NCI-H2227 (cell line): Measurements from ENCODE around the gene GPHN.
"Not testable (repeated sequence)": the region's sequence is repeated elsewhere in the genome, so short reads cannot be mapped to it uniquely, and the experiment has no call there.

Source experiments
- DNase-seq: peaks from one replicate; lab custom pipeline; 2025; ENCODE audit not compliant: unreplicated experiment; lab: John Stamatoyannopoulos, UW

The GPHN gene

DNA sequence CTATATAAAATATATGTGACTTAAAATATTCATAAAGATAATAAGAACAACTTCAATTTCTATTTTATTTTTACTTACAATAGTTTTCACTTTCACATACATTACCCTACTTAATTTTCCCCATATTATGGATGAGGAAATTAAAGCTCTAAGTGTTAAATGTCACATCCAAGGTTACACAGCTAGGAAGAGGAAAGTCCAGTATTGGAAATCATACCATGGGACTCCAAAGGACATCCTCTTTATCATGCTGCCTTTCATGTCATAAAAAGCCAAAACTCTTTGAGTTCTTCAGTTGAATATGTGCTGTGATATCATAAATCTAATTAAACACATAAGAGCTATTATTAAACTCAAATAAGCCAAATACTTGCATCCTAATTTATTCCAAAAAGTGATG lies 508.9 kb downstream of the GPHN start:
- no peak for DNase-seq

DNA sequence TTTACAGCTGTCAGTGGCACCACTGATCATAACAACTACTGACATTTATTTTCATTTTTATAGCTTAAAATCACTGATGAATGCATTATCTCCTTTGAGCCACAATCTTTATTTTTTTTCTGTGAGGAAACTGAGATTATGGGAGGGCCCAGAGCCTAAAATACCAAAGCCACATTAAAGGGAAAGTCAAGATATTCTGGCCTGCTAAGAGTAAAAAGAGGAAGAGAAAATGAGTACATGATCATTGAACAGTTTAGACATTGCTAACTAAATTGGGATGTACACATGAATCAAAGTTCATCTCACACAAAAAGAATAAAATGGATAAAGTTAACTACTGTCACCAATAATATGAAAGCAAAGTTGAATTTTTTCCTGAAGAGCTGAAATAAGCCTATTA lies 510.8 kb downstream of the GPHN start:
- DNase-seq = no peak

DNA sequence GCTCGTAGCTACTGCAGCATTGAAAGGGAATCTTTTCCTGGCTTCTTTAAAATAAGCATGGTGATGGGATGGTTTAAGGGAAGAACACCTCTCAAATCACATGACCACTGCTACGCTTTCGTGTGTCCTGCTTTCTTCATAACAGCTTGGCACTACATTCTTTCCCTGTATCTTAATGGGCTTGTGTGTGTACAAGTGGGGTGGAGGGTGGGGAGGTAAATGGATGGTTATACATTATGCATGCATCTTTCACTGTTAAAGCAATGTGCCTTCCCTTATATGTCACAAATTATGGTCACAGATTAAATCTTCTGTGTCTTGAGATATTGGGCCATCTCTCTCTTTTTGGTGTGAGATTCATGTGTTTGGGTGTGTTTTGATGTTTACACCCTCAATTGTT lies 511.8 kb downstream of the GPHN start:
- DNase-seq = no peak

DNA sequence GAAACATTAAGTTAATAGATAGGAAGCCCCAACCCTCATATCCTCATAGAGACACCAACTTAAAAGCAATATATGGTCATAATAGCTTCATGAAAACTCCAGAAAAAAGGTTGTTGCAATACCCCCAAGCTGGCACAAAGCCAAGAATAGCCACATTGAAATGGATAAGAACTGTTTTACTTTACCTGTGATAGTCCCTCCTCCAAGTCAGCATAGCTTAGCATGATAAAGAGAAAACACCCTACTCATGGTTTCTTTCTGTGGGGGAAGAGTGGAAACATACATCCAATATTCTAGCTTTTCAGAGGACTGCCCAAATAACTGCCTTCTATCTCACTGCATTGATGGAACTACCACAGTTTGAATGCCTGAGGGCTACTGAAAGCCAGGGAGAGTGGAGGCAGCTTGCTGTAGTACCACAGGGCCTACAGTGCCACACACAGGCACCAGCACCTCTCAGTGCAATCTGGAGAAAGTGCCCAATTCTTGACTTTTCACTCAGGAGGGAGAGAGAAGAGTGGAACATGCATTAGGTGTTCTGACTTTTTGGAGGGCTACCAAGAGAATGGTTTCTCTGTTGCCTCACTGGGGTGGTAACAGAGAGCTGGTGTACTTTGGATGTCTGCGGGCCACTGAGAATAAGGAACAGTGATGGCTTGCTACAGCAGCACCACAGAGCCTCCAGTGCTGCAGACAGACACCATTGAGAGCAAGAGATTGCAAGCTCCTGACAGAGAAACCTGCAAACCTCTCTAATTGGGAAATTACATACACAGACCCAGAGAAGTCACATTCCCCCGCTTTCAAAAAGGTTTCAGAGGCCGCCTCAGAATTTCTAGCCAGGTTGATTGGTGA lies 524.2 kb downstream of the GPHN start:
- DNase-seq = no peak

DNA sequence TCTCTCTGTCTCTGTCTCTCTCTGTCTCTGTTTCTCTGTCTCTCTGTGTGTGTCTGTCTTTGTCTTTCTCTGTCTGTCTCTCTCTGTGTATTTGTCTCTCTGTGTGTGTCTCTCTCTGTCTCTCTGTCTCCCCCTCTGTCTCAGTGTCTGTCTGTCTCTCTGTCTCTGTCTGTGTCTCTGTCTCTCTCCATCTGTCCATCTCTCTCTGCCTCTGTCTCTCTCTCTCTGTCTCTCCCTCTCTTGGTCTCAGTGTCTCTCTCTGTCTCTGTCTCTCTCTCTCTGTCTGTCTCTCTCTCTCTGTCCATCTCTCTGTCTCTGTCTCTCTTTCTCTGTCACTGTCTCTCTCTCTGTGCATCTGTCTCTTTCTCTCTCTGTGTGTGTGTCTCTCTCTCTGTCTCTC lies 537.5 kb downstream of the GPHN start:
- no peak for DNase-seq

DNA sequence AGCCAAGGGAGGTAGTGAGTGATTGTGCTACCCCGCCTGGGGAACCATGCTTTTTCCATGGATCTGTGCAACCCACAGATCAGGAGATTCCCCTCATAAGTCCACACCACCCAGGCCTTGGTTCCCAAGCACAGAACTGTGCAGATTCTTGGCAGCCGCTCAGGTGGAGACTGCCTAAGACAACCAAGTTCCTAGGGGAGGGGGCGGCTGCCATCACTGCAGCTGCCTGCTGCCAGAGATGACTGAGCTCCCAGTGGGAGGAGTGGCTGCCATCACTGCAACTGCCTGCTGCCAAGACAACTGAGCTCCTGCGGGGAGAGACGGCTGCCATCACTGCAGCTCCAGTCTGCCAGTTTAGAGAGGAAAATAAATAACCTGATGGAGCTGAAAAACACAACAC lies 542.9 kb downstream of the GPHN start:
- no peak for DNase-seq

DNA sequence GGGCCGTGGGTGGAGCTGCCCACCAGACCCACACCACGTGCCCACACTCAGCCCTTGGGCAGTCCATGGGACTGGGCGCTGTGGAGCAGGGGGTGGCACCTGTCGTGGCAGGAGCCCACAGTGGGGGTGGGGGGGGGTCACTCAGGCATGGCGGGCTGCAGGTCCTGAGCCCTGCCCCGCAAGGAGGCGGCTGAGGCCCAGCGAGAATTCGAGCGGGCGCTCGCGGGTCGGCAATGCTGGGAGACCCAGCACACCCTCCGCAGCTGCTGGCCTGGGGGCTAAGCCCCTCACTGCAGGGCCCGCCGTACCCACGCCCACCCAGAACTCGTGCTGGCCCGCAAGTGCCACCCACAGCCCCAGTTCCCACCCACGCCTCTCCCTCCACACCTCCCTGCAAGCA lies 548.7 kb downstream of the GPHN start:
- DNase-seq = no peak

DNA sequence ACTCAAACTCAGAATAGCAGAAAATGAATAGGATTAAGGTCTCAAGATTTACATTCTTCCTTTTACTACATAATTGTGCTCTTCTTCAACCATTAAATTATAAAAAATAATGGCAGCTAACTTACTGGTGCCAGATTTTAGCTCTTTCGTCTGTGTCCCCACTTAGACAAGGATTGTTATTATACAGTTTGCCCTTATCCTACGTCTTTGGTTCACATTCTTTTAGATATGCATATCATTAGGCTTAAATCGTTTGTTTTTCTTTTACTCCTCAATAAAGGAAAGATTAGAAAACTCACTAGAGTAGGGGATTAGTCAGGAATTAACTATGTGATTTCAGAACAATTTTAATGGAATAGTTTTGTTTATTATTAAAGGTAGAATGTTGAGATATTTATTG lies 551.6 kb downstream of the GPHN start:
- DNase-seq = no peak

DNA sequence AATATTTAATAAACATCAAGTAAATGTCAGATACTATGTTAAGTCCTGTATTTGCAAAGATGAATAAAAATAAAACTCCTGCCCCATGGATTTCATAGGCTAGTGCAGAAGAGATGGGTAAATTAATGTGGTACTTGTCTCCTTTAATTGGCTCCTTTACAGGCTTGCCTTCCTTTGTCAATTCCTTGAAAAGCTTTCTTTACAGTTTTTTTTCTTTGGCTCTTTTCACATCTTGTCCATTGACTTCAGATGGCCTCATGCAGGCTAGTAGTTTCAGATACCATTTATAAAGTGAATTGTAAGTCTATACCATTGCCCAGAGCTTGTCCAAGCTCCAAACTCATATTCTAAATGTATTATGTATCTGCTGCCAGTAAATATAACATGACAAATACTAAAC lies 552.6 kb downstream of the GPHN start:
- no peak for DNase-seq

DNA sequence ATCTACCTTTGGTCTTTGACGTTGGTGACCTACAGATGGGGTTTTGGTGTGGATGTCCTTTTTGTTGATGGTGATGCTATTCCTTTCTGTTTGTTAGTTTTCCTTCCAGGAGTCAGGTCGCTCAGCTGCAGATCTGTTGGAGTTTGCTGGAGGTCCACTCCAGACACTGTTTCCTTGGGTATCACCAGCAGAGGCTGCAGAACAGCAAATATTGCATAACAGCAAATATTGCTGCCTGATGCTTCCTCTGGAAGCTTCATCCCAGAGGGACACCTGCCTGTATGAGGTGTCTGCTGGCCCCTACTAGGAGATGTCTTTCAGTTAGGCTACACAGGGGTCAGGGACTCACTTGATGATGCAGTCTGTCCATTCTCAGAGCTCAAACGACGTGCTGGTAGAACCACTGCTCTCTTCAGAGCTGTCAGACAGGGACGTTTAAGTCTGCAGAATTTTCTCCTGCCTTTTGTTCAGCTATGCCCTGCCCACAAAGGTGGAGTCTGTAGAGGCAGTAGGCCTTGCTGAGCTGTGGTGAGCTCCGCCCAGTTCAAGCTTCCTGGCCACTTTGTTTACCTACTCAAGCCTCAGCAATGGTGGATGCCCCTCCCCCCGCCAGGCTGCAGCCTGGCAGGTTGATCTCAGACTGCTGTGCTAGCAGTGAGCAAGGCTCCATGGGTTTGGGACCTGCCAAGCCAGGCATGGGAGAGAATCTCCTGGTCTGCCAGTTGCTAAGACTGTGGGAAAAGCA lies 559.3 kb downstream of the GPHN start:
- not testable (repeated sequence) for DNase-seq

DNA sequence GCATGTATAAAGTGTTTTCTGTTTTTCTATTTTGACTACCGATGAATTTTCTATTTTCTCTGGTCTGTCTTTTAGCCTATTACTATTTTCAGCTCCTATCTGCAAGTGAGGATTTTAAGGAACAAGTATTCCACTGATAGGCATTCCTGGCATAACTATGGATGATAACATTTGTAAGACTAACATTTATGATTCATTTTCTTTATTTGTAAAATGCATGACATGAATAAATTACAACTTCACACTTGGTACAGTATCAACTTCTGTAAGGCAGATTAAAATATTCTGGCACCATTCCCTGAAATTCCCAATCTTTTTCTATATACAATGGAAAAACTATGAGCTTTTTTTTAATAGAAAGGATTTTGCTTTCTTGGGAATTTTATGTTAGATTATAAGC lies 560.3 kb downstream of the GPHN start:
- DNase-seq = no peak

DNA sequence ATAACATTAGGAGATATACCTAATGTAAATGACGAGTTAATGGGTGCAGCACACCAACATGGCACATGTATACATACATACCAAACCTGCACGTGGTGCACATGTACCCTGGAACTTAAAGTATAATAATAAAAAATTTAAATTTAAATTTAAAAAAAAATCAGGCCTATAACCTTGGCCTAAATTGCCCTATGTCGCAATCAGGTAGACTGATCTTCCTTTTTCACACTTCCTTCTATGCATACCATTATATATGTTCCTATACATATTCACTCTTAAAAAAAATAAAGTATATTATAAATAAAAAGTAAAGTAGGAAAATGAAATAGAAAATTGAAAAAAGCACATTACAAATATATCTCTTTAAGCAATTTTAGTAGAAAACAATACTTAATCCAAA lies 563.6 kb downstream of the GPHN start:
- no peak for DNase-seq

DNA sequence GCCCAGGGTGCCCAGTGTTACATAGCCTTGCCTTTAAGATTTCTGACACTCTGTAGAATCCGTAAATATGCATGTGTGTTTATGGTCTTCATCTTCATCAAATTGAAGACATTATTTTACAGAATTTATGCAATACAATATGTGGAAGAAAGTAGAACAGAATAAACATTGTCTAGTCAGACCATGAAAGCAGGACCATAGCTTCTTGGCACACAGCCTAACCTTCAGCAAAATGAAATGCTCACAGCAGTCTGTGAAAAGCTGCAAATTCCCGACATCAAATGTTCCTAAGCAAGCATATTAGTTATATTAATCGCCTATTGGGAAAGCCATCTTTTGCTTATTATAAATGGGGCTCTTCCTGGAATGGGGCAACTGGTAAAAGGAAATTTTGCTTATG lies 570.0 kb downstream of the GPHN start:
- DNase-seq = no peak

DNA sequence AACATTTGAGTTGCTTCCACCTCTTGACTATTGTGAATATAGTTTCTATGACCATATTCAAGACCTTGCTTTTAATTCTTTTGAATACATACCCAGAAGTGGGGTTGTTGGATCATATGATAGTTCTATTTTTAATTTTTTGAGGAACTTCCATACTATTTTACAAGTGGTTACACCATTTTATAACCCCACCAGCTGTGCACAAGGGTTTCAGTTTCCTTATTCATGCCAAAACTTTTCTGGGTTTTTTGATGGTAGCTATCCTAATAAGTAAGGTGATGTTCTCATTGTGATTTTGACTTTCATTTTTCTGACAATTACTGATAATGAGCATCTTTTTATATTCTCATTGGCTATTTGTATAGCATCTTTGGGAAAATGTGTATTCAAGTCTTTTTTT lies 571.9 kb downstream of the GPHN start:
- no peak for DNase-seq

DNA sequence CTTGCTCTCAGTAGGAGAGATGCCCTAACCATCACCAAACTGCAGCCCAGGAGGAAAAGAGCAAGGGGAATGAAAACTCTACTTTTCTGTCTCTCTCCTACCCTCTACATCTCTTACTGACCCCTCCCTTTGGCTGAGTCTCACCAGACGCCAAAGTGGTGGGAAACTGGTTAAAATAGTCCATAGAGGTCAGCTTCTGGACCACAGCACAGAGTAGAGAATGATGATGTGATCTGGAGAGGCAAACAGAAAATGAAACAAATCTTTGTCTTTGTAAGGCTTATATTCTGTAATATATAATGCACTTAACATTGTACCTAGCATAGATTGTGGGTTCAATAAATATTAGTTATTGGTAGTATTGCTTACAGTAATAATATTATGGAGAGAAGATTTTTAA lies 600.3 kb downstream of the GPHN start:
- DNase-seq = no peak

DNA sequence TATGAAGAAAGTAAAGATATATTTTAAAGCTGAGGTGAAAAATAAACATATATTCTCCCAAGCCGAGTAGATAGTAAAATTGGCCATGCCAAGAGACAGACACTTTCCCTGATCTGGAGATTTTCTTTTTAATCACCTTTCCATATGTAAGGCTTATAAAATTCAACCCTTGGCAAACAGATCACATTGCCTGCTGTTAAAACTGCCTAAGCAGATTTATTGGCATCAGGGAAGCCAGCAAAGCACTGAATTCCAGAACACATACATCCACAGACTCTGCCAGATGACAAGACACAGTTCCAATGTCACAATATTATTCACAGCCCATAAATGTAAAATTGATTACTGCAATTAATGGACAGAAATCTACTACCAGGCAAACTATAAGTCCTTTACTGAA lies 603.1 kb downstream of the GPHN start:
- no peak for DNase-seq

DNA sequence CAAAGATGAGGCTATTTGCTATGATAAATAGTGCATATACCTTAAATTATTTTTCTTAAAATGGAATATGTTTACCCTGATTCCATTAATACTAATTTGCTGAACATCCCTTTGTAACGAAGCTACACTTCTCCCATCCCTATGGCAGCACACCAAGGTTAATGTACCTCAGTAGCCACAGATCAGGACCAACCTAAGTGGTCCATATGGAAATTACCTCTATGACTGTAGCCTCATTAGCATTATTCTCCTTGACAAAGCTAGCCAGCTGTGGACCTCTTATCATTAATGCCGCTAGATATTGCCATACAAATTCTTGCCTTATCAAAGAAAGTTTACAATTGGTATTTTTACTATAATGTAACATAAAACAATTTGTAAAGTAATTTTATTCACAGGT lies 604.4 kb downstream of the GPHN start:
- DNase-seq = no peak

DNA sequence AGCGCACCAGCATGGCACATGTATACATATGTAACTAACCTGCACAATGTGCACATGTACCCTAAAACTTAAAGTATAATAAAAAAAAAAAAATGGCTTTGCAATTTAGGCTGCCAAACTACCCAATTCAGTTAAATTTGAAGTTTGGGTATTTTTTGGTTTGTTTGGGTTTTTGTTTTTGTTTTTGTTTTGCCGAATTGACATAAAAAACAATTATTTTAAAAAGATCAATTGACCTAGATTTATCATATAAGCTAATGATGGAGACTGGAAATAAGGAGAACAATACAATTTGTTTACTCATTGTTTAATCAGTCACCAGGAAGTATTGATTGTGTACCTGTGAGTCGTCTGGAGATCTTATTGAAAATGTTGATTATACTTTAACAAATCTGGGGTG lies 619.2 kb downstream of the GPHN start:
- no peak for DNase-seq

DNA sequence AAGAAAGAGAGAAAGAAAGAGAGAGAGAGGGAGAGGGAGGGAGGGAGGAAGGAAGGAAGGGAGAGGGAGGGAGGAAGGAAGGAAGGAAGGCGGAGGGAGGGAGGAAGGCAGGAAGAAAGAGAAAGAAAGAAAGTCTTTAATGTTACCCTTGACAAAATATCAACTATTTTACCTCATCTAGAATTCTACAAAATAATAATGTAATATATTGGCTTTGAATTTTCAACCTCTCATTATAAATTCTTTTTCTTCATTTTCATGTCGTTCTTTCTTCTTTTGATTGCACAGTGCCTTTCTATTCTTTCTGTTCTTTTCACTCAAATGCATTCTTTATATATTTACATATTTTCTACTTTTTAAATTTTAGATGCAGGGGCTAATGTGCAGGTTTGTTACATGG lies 621.8 kb downstream of the GPHN start:
- no peak for DNase-seq

DNA sequence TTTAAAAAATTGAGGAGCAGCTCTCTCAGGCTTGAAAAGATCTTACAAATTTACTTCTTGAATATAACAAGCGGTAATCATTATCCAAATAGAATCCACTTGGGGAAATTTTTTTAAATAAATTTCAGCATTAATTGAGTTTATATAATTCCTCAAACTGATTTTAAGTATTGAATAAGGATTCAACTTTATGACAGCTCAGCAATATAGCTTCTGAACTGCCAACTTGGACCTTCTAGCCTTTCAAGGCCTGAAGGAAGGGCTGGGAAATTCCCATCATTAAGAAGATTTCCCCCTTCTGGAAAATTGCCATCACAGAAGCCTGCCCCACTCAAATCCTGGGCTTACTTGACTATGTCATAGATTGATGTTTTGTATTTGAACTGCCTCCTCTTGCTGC lies 623.7 kb downstream of the GPHN start:
- no peak for DNase-seq

DNA sequence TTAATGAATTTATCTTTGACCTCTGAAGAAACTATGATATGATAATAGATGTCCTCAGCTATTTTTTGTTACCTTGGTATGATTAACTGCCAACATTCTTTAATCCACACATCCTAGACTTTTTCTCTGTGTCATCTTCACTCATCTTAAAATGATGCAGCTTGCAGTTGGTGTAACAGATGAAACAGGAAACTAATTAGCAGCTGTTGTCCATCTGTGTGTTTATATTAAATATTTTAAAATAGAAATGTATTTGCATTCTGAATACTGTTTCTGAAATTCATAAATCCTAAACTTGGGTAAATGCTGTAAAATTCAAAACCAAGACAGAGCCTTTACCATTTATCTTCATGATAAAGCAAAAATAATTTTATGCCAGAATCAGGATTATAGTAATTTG lies 625.2 kb downstream of the GPHN start:
- no peak for DNase-seq

DNA sequence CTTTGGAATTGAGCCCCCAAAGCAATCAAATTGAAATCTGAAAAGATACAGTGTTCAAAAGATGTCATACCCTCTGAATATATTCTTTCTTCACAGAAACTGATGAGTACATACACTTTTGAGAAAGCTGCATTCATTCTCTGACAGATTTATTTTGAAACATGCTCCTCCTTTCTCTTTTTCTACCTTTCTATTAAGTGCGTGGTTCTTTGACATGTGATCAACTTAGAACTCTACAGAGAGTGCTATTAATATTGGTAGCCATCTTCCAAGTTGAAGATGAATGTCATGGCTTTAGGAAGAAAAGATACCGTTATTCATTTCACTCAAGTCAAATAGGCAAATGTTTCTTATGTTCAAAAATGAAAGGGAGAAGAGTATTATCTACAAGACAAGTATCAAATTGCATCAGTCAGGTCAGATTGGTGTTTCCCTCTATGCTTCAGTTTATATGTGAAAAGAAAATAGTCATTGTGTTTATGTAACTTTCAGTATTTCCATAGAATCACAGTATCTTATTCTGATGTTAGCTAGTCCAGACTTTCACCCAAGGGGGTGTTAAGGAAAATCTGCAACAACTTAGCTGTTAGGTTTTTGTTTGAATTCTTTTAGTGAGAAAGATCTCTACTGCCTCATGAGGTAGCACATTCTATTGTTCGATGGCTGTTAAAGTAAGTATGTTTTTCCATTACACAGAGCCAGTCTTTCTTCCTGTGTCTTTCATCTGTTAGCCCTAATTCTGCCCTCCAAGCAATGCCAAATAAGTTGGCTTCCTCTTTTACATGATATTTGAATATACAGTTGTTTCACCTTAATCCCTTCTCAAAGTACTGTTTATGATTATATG lies 625.9 kb downstream of the GPHN start:
- no peak for DNase-seq
